Measurements from ENCODE around the gene TRIM67.

The TRIM67 gene

DNA sequence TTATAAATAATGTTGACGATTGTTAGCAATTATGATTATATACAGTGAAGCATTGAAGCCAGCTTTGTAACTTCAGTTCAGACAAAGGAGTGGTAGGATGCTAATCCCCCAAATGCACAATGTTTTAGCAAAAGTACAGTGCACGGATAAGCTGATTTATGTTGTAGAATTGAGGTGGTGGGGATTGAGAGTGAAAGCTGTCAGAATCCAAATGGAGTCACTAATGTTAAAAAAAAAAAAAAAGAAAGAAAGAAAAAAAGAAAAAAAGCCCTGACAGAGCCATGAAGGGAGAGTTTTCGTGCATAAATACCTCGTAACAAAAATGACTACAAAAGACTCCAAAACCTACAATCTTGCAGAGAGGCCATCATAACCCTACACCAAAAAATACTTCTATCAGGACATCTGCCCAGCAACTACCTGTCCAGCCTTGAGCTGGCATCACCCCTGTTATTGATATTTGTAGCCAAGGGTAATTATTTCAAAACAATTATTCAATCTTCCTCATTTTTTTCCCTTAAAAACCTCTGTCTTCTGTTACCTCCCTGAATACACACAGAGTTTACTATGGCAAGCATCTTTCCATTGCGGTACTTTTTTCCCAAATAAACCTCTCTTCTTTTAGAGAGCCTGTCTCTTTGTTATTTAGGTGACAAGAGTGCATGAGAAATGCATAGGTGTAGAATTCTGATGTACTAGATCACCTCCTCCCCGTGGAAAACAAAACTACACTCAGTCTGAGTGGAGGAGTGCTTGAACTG is 2.5 kb upstream of the TRIM67 start:
- no peak for DNase-seq

GRCh38 chr1:231159963-231160761 is 1.7 kb upstream of the TRIM67 start:
- no peak for DNase-seq

DNA sequence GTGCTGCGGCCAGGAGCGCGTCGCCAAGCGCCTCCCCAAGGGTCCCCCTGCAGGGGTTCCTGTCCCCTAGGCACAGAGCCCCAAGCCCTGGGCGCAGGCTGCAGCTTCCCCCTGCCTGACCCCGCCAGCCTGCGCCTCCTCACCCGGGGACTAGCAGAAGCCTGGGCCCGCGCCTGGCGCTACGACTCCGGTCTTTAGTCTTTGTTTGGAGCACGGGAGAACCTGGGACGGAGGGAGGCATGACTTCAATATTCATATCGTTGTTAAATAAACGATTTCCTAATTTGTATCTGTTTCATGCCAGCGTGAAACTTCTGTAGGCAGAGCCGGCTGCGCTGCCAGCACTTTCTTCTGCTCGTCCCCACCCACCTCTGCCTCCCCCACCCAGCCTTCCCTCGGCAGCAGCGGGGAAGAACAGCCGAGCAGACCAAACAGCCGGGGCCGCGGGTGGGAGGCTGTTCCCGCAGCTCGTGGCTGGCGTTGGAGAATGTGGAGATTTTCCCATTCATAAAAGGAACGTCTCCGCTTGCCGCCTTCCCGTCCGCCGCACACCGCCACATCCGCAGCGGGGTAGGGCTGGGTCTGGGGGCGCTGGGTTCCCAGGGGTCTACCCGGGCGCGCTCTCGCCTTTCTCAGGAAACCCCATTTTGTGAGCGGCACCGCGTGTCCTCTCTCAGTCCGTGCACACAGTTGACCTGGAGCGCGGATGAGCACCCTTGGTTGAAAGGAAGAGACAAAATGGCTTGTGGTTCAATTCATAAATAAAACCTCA is 777 bp upstream of the TRIM67 start:
- peak; percentile 28 for DNase-seq

DNA sequence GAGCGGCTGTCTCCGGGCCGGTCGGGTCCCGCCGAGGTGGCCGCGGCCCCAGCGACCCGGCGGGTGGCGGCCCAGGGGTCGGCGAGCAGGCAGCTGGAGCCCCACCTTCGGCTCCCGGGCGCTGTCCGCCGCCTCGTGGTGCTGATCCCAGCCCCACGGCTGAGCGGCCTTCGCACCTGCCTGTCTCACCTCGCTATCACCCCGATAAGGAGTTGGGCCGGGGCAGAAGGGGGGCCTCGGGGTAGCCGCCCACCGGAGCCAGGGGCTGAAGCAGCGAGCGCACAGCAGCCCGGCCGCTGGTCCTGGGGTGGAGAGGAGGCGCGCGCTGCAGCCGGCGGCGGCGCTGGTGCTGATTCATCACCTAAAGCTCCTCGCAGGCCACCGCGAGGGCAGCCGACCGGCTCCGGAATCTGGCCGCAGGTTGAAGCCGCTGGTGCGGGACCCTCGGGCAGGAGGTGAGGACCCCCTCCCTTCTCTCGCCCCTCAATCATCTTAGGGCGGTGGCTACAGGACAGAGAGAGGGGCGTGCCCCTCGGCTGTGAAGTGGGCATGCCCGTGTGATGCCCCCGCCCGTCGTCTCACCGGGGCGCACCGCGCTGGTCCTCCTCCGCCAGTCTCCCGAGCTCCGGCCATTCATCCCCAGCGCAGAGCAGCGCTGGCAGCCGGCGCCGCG is 575 bp downstream of the TRIM67 start:
- no peak for DNase-seq

- no peak for DNase-seq
Observed at GRCh38 chr1:231162970-231163829, 1.3 kb downstream of the TRIM67 start.

GRCh38 chr1:231163830-231164427 is 2.1 kb downstream of the TRIM67 start:
- DNase-seq = no peak

- no peak for DNase-seq
Observed at GRCh38 chr1:231165371-231165770, 3.5 kb downstream of the TRIM67 start.

DNA sequence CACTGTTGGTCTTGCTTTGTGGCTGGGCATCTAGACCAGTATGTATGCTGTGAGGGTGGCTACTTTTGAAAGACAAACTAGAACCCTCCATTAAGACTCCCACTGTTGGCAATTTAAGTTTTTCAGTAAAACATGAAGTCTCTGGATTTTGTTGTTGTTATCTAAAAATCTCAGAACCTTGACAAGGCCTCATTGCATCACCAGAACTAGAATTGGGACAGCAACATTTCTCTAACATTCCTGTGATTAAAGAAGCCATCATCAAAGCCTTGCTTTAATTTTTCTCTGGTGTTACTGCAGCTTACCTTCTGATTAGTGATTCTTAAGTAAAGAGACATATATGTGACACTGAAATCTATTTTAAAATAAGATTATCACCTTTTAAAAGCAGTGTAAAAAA is 4.5 kb downstream of the TRIM67 start:
- no peak for DNase-seq

DNA sequence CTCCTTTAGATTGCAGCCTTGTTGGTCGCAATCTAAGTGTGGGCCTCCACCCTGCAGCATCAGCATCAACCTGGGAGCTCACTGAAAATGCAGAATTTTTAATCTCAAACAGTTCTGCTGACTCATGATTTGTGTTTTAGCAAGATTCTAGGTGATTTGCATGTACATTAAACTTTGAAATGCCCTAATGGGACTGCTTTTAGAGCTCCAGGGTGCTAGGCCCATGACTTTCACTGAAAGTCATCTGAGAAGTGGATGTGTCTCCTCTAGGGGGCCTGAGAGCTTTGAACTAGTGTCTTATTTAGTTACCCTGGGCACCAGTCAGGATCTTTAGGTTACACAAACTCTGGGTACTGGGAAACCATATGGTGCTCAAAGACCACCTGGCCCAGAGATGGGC is 9.0 kb downstream of the TRIM67 start:
- no peak for DNase-seq

DNA sequence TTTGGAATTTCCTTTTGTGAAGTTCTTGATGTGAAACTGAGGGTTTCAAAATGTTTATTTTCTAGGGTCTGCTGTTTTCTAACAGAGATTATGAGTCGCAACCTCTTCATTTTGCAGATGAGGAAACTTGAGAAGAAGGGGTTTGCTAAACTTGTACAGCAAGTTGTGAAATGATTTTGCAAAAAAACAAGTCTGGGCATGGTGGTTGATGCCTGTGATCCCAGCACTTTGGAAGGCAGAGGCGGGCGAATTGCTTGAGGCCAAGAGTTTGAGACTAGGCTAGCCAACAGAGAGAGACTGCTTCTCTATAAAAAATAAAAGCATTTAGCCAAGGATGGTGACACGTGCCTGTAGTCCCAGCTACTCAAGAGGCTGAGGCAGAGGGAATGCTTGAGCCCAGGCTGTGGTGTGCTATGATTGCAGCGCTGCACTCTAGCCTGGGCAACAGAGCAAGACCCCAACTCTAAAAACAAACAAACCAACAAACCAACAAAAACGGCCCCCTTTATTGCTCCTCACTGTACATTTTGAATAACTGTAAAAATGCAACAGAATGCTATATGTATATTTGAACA is 9.9 kb downstream of the TRIM67 start:
- DNase-seq = no peak

- no peak for DNase-seq
Observed at GRCh38 chr1:231172411-231172810, 10.6 kb downstream of the TRIM67 start.

DNA sequence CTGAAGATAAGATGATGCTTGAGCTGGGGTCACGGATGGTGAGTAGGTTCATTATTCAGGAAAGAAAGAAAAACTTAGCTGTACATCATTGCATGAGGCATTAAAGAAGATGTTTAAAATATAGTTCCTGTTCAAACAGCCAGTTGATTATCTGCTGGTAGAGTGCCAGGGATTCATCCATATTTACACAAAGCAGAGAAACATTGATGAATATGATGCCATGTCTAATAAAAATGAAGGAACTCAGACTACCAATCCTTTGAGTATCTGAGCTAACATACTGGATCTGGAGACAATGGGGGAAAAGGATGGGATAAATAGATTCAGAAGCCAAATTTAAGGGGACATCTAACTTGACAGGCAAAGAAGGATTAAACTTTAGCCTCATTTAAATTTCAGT is 14.6 kb downstream of the TRIM67 start:
- DNase-seq = no peak

DNA sequence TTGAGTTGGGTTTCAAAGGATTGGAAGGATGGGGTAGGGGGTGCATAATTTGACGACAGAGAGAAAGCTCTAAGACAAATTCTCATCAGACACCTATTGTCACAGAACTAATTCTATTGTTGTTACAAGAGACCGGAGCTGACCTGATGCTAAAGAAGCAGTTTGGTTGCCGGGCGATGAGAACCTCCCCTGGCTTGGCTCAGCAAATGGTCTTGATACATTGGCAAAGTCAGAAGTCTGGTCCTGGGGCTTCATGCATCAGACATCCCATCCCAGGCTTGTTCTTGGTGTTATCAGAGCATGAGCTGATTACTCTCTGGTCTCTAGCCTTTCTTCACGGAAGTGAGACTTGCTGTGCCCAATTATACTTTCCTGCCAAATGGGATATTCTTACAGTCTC is 15.4 kb downstream of the TRIM67 start:
- peak; percentile 39 for DNase-seq

DNA sequence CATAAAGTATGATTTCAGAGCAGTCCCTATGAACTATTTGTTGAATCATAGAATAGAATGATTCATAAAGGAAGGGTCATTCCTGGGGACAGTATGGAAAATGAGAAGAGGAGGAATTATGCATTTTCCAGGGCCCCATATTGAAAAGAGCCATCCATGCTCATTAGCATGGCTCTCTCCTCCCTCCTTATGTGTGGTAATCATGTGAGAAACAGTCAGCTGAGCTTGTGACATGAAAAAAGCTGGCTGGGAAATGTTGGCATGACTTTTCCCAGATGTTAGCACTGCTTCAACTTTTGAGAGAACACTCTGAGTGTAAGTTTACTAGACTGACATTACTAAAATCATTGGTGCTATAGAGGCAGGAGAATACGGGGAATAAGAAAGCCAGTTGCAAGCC is 16.1 kb downstream of the TRIM67 start:
- no peak for DNase-seq

DNA sequence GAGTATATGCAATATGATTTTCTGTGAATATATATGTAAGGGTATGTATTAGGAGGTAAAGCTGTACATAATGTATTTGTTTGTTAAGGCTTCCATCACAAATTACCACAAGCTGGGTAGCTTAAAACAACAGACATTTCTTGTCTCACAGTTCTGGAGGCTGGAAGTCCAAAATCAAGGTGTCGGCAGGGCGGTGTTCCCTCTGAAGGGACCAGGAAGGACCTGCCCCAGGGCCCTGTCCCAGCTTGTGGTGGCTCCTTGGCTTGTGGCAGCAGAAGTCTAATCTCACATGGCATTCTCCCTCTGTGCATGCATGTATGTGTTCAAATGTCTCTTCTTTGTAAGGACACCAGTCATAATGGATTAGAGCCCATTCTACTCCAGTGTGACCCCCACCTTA is 17.1 kb downstream of the TRIM67 start:
- no peak for DNase-seq

GRCh38 chr1:231180034-231180433 is 18.2 kb downstream of the TRIM67 start:
- no peak for DNase-seq

DNA sequence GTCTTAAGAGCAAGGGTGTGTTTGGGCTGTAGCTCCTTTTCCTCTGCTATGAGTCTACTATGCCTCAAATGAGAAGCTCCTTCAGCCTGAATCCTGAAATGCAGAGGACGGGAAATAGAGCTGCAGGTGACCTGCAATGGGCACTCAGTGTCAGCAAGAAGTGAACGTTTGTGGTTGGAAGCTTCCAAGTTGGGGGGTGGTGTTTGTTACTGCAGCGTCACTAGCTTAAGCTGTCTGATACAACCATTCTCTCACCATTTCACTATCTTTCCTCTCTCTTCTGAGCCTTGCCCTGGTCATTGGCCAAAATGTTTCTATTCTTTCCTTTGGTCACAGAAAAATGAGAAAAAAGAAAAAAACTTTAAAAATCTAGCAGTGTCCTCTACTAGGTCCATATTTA is 19.4 kb downstream of the TRIM67 start:
- DNase-seq = no peak

GRCh38 chr1:231182317-231182716 is 20.5 kb downstream of the TRIM67 start:
- DNase-seq = no peak

DNA sequence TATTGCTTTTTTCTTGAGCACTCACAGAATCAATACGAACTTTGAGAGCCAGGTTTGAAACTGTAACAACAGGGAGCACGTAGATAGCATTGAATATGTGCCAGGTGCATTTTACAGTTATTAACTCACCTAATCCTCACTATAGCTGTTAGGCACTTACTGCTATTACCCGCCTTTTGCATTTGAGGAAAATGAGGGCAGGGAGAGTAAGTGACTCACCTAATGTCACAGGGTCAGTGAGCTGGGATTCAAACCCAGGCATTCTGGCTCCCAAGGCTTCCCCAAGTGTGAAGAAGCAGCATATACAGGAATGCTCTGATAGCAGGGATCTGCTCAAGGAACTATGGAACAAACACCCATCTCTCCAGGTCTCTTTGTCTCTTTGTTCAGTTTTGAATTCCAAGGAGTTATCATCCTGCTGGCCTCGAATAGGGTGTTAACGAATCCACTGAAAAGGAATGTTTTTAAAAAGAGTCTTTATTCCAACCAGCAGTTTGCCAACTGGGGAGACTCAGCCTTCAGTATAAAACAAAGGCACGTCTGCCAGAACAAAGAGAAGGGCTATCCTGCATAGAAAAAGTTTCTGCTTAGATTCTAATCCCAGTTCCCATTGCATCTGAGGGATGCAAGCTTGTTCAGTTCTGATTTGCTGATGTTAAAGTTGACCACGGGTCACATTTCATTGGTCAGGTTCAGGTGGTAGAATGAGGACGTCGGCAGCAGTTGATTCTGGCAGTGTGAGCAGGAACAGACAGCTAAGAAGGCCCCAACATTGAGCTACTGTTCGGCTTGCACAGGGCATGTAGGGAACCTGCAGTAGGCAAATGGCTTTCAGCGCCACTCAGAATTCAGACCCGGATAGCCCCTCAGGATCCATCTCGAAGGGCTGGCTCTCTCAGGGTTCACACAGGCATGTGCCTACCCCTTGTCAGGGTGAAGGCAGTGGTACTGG is 22.1 kb downstream of the TRIM67 start:
- DNase-seq = no peak

GRCh38 chr1:231184891-231185290 is 23.0 kb downstream of the TRIM67 start:
- no peak for DNase-seq
